GM19240 (cell line): Measurements from ENCODE around the gene GOLGA8K.
"Not testable (repeated sequence)": the region's sequence is repeated elsewhere in the genome, so short reads cannot be mapped to it uniquely, and the experiment has no call there.

ENCODE experiments used
- DNase-seq: peaks from one replicate; pipeline ENCODE4 v3.0.0; 2011; ENCODE audit warnings: low spot score; ENCODE audit not compliant: insufficient read length

GOLGA8K gene

GRCh38 chr15:32358462-32358861, 44.6 kb downstream of the GOLGA8K start:
- not testable (repeated sequence) for DNase-seq

- DNase-seq: not testable (repeated sequence)
Measured at GRCh38 chr15:32356909-32357308, 46.2 kb downstream of the GOLGA8K start.

DNA sequence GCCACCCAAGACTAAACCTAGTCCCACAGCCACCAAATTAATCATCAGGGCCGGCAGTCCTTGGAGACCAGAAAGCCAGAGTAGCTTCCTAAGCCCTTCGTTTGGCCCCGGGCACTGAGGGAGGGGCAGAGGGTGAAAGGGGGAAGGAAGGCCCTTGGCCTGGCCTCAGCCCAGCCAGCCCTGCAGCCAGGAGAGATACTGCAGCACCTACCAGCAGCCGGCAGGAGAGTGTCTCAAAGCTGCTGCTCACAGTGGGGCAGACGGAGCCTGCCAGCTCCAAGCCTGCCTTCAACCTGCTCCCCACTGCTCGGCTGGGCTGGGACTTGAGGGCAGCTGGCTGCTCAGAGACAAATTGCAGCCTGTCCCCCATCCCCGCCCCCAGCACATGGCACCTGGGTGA, 50.3 kb downstream of the GOLGA8K start:
- DNase-seq: not testable (repeated sequence)

- DNase-seq: not testable (repeated sequence)
Measured at GRCh38 chr15:32350563-32351220, 52.4 kb downstream of the GOLGA8K start.

- DNase-seq: not testable (repeated sequence)
Measured at GRCh38 chr15:32347037-32347436, 56.1 kb downstream of the GOLGA8K start.

- DNase-seq: not testable (repeated sequence)
Measured at GRCh38 chr15:32345978-32346547, 57.0 kb downstream of the GOLGA8K start.

DNA sequence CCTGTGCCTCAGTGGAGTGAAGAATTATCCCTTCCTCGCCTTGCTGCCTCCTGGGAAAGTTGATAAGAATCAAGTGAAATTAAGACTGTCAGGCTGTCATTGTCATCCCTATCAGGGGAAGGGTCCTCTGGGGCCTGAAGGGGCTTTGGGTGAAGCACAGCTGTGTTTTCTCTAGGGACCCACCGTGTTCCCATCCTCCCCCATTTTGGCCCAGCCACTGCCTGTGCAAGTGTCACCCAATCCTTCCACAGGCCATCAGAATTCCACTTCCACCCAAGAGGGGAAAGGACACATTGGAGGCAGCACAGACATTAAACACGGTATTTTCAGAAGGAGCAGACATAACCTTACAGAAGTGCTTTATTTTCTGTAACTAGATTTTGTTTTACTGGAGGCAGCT, 59.2 kb downstream of the GOLGA8K start:
- not testable (repeated sequence) for DNase-seq
